Astrocyte (in vitro differentiated cells and primary cell): Measurements from ENCODE around the gene CUL7. TPM values are rescaled to one million over a fixed set of nuclear protein-coding genes. Genes with fewer than 3 reads are reported as not detected.

Experiments
- DNase-seq: peaks from one replicate; pipeline ENCODE4 v3.0.0-alpha.2; 2010; ENCODE audit warnings: low read depth
- FAIRE-seq: peaks from 2 replicates; lab custom pipeline; 2011; peaks lifted over from hg19 to GRCh38; lab: Jason Lieb, UNC
- H2AFZ ChIP-seq: 2 replicates; pipeline ENCODE4 v1.6.0; 2012; ENCODE audit warnings: low read depth, low read length, inconsistent platforms
- H3K27ac ChIP-seq: 2 replicates; pipeline ENCODE4 v1.5.1; 2011; ENCODE audit warnings: low read depth, low read length, inconsistent platforms
- H3K27me3 ChIP-seq: 2 replicates; pipeline ENCODE4 v1.6.0; 2011; ENCODE audit warnings: low read length, inconsistent platforms; ENCODE audit not compliant: insufficient read depth
- H3K36me3 ChIP-seq: 2 replicates; pipeline ENCODE4 v1.5.1; 2011; ENCODE audit warnings: low read length, inconsistent platforms; ENCODE audit not compliant: insufficient read depth
- H3K4me1 ChIP-seq: 2 replicates; pipeline ENCODE4 v1.5.1; 2011; ENCODE audit warnings: low read length, inconsistent platforms; ENCODE audit not compliant: insufficient read depth
- H3K4me2 ChIP-seq: 2 replicates; pipeline ENCODE4 v1.6.0; 2012; ENCODE audit warnings: low read length, inconsistent platforms
- H3K4me3 ChIP-seq: 2 replicates; pipeline ENCODE4 v1.5.1; 2011; ENCODE audit warnings: low read depth, mild to moderate bottlenecking, low read length, inconsistent platforms; ENCODE audit not compliant: insufficient read depth
- H3K79me2 ChIP-seq: 2 replicates; pipeline ENCODE4 v1.6.0; 2012; ENCODE audit warnings: mild to moderate bottlenecking, low read length, inconsistent platforms; ENCODE audit not compliant: insufficient read depth
- H3K9ac ChIP-seq: 2 replicates; pipeline ENCODE4 v1.6.0; 2012; ENCODE audit warnings: mild to moderate bottlenecking, low read length, inconsistent platforms
- H3K9me3 ChIP-seq: 2 replicates; pipeline ENCODE4 v1.5.1; 2012; ENCODE audit warnings: low read depth, mild to moderate bottlenecking, low read length, inconsistent platforms; ENCODE audit not compliant: insufficient read depth
- H4K20me1 ChIP-seq: 2 replicates; pipeline ENCODE4 v1.6.0; 2012; ENCODE audit warnings: low read length, inconsistent platforms; ENCODE audit not compliant: insufficient read depth
- H3K27ac Mint-ChIP-seq: one replicate; pipeline ENCODE4 v1.8.0; 2021; ENCODE audit warnings: mild to moderate bottlenecking, mixed read lengths; ENCODE audit not compliant: unreplicated experiment
- H3K27me3 Mint-ChIP-seq: one replicate; pipeline ENCODE4 v1.8.0; 2021; ENCODE audit warnings: low read depth, mixed read lengths; ENCODE audit not compliant: unreplicated experiment
- H3K36me3 Mint-ChIP-seq: one replicate; pipeline ENCODE4 v1.8.0; 2021; ENCODE audit warnings: low read depth, mixed read lengths; ENCODE audit not compliant: unreplicated experiment
- H3K4me1 Mint-ChIP-seq: one replicate; pipeline ENCODE4 v1.8.0; 2021; ENCODE audit warnings: low read depth, mixed read lengths; ENCODE audit not compliant: unreplicated experiment
- H3K4me3 Mint-ChIP-seq: one replicate; pipeline ENCODE4 v1.8.0; 2021; ENCODE audit warnings: mild to moderate bottlenecking, moderate library complexity, mixed read lengths; ENCODE audit not compliant: unreplicated experiment
- H3K9me3 Mint-ChIP-seq: one replicate; pipeline ENCODE4 v1.8.0; 2021; ENCODE audit warnings: mild to moderate bottlenecking, mixed read lengths; ENCODE audit not compliant: unreplicated experiment
- EZH2 ChIP-seq: IDR thresholded peaks from 2 replicates; pipeline ENCODE4 v1.6.1; 2012; ENCODE audit warnings: mild to moderate bottlenecking, low read length, inconsistent platforms; ENCODE audit not compliant: insufficient read depth
- total RNA-seq: library from RNA; stranded (reverse); gene quantifications from 2 replicates; pipeline ENCODE4 v1.2.1, GENCODE V29; 2021
- TF ChIP-seq, protein P1 (sequence below): IDR thresholded peaks from 2 replicates; pipeline ENCODE4 v1.5.1; 2011; ENCODE audit warnings: low read depth, mild to moderate bottlenecking, inconsistent platforms, low read length, moderate library complexity; ENCODE audit not compliant: insufficient read depth

The CUL7 gene
- total RNA-seq, 1 donor from 2014 or later, result 21.2 TPM

DNA sequence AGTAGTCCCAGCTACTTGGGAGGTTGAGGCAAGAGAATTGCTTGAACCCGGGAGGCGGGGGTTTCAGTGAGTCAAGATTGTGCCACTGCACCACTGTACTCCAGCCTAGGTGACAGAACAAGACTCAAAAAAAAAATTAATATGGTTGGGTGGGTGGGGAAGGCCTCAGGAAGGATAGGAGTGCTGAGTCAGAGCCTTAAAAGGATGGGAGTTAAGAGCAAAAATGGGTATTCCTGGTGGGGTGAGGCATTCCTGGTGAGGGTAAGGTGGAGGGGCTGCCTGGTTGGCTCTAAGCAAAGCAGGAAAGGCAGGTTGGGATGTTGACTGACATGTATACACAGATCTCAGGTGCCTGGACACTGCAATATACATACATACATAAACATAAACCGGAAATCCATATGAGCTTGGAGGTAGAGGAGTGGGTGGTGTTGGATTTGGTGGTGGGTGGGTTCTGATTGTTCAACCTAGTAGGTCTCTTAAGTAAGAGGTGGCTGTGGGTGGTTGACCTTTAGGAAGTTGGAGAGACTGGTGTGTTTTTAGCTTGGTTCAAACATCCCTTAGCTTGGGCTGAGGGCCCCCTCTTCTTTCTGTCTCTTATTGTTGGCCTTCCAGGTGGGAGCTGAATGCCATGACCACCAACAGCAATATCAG is 33.5 kb downstream of the CUL7 start:
- Histone ChIP-seq H3K4me1 (peaks cover 14% of the 10 kb centered on the region), H3K9ac (no peak overlapping the region), H3K27me3 (no peaks in the 10 kb centered on the region), H3K4me2 (no peak overlapping the region), H3K27ac (no peak overlapping the region), H3K4me3 (no peak overlapping the region), H2AFZ (no peak overlapping the region), H4K20me1 (peaks cover 30% of the 10 kb centered on the region), H3K79me2 (peaks cover 83% of the 10 kb centered on the region), H3K9me3 (no peaks in the 10 kb centered on the region), H3K36me3 (peaks cover 28% of the 10 kb centered on the region)
- Mint-ChIP-seq H3K27me3 (no peaks in the 10 kb centered on the region), H3K9me3 (no peaks in the 10 kb centered on the region), H3K4me1 (peaks cover 11% of the 10 kb centered on the region), H3K4me3 (peak overlapping the region; percentile 64), H3K27ac (peak overlapping the region; percentile 47), H3K36me3 (peaks cover 11% of the 10 kb centered on the region)
- FAIRE-seq, result no peak
- no peak for DNase-seq
- no peak for TF ChIP-seq EZH2
- TF ChIP-seq, protein P1, sequence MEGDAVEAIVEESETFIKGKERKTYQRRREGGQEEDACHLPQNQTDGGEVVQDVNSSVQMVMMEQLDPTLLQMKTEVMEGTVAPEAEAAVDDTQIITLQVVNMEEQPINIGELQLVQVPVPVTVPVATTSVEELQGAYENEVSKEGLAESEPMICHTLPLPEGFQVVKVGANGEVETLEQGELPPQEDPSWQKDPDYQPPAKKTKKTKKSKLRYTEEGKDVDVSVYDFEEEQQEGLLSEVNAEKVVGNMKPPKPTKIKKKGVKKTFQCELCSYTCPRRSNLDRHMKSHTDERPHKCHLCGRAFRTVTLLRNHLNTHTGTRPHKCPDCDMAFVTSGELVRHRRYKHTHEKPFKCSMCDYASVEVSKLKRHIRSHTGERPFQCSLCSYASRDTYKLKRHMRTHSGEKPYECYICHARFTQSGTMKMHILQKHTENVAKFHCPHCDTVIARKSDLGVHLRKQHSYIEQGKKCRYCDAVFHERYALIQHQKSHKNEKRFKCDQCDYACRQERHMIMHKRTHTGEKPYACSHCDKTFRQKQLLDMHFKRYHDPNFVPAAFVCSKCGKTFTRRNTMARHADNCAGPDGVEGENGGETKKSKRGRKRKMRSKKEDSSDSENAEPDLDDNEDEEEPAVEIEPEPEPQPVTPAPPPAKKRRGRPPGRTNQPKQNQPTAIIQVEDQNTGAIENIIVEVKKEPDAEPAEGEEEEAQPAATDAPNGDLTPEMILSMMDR, result no peak

DNA sequence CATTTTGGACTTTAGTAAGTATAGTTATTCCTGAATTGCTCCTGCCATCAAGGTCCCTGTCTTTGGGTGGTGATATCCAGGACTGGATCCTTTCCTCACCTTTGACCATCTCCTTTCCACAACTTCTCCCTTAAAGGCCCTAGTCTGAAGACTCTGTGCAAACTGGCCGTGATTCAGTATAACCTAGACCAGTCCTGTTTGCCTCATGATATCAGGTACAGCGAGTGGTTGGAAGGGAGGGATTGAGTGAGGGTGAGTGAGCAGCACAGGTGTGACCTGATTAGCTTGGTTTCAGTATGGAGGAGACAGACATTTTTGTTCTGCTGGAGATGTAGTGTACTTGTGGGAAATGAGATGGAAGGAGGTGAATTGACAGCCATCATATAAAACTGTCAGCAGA is 34.5 kb downstream of the CUL7 start:
- Histone ChIP-seq H3K4me2 (no peak overlapping the region), H3K4me3 (no peak overlapping the region), H3K4me1 (peaks cover 21% of the 10 kb centered on the region), H3K27ac (no peak overlapping the region), H3K9ac (peak overlapping the region; percentile 19), H3K9me3 (no peaks in the 10 kb centered on the region), H3K79me2 (peaks cover 84% of the 10 kb centered on the region), H3K36me3 (peaks cover 19% of the 10 kb centered on the region), H2AFZ (no peak overlapping the region), H3K27me3 (no peaks in the 10 kb centered on the region), H4K20me1 (peaks cover 20% of the 10 kb centered on the region)
- Mint-ChIP-seq H3K9me3 (no peaks in the 10 kb centered on the region), H3K4me1 (peaks cover 15% of the 10 kb centered on the region), H3K27me3 (no peaks in the 10 kb centered on the region), H3K36me3 (peaks cover 10% of the 10 kb centered on the region), H3K27ac (no peak overlapping the region), H3K4me3 (no peak overlapping the region)
- TF ChIP-seq, protein P1, result no peak
- no peak for TF ChIP-seq EZH2
- FAIRE-seq (no peak), DNase-seq (no peak)

DNA sequence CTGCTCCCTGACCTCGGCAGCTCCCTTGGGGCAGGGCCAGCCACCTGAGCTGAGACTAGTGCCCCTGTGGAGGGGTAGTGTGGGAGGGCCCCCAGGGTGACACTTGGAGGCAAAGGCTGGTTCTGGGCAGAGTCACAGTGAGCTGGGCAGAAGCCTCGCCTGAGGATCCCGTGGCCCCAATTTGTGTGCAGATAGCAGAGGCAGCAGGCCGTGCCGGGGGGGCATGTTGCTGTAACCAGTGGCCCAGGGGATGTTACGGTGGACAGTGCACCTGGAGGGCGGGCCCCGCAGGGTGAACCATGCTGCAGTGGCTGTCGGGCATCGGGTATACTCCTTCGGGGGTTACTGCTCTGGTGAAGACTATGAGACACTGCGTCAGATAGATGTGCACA is 36.7 kb downstream of the CUL7 start:
- no peak overlapping the region for H2AFZ ChIP-seq
- peaks cover 27% of the 10 kb centered on the region for H4K20me1 ChIP-seq
- H3K27me3 ChIP-seq, result no peaks in the 10 kb centered on the region
- H3K79me2 ChIP-seq, result peaks cover 79% of the 10 kb centered on the region
- no peak overlapping the region for H3K4me2 ChIP-seq
- Mint-ChIP-seq H3K4me1 (peaks cover 17% of the 10 kb centered on the region), H3K4me3 (peak overlapping the region; percentile 12), H3K27ac (no peak overlapping the region), H3K36me3 (peaks cover 12% of the 10 kb centered on the region), H3K9me3 (no peaks in the 10 kb centered on the region), H3K27me3 (no peaks in the 10 kb centered on the region)
- no peaks in the 10 kb centered on the region for H3K9me3 ChIP-seq
- peak overlapping the region; percentile 31 for H3K9ac ChIP-seq
- no peak for DNase-seq
- no peak overlapping the region for H3K27ac ChIP-seq
- TF ChIP-seq, protein P1, result no peak
- no peak for TF ChIP-seq EZH2
- FAIRE-seq, result no peak
- H3K4me3 ChIP-seq, result no peak overlapping the region
- peaks cover 33% of the 10 kb centered on the region for H3K4me1 ChIP-seq
- peaks cover 16% of the 10 kb centered on the region for H3K36me3 ChIP-seq
